Occipital lobe (tissue), 2 donors: Measurements from ENCODE around the gene NKD2. TPM values are rescaled to one million over a fixed set of nuclear protein-coding genes. Genes with fewer than 3 reads are reported as not detected.

Experiments used
- DNase-seq: peaks from one replicate; lab custom pipeline; 2025; lab: John Stamatoyannopoulos, UW
- total RNA-seq: library from RNA; depleted of rRNA; stranded (reverse); fragments of >200 nt; gene quantifications from one replicate; pipeline ENCODE4 v1.2.3, GENCODE V29; 2014

NKD2 gene
- total RNA-seq, 1 donor from 2014 or later: 3.0 TPM

- no peak for DNase-seq
These were observed 22.2 kb downstream of the NKD2 start for GRCh38 chr5:1030801-1031271.

GRCh38 chr5:1031306-1031959 lies 22.8 kb downstream of the NKD2 start:
- DNase-seq: no peak

GRCh38 chr5:1032011-1032410 lies 23.4 kb downstream of the NKD2 start:
- DNase-seq: no peak

DNA sequence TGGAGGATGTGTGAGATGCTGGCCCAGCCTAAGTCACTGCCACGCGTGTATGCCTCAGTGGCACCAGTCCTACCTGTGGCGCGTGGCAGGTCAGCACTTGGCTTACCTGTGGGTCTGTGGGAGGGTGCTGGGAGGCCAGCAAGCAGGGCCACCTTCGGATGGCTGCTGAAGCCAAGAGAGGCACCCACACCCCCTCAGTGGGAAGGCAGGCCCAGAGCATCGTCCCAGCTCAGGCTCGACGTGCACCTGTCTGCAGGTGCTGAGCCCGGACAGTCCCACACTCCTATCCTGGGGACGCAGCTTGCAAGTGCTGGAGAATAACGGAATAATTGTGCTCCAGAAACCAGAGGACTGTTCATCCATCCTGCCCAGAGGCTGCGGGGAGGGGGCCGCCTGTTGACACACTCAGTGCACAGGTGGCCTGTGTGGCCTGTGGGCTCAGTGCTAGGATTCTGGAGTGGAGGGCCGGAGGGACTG lies 24.0 kb downstream of the NKD2 start:
- DNase-seq: no peak

DNA sequence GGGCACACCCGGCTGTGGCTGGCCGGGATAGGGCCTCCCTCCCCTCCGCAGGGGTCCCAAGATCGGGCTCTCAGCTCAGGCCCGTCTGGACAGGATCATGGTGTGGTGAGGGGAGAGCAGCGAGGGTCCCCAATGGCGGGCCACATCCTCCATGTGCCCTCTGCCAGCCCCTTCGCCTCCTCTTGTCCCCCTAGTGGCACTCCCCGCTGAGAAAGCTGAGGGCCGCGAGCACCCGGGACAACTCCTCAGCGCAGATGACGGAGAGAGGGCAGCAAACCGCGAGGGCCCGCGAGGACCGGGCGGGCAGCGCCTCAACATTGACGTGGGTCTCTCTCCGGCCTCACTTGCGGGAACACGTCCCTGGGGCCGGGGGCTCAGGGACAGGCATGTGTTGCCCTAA lies 24.6 kb downstream of the NKD2 start:
- DNase-seq: no peak

GRCh38 chr5:1033606-1034420 lies 25.2 kb downstream of the NKD2 start:
- DNase-seq: no peak

- no peak for DNase-seq
These were observed 25.9 kb downstream of the NKD2 start for GRCh38 chr5:1034421-1034905.

- no peak for DNase-seq
These were observed 26.4 kb downstream of the NKD2 start for GRCh38 chr5:1034986-1035385.

- no peak for DNase-seq
These were observed 27.1 kb downstream of the NKD2 start for GRCh38 chr5:1035421-1036405.

DNA sequence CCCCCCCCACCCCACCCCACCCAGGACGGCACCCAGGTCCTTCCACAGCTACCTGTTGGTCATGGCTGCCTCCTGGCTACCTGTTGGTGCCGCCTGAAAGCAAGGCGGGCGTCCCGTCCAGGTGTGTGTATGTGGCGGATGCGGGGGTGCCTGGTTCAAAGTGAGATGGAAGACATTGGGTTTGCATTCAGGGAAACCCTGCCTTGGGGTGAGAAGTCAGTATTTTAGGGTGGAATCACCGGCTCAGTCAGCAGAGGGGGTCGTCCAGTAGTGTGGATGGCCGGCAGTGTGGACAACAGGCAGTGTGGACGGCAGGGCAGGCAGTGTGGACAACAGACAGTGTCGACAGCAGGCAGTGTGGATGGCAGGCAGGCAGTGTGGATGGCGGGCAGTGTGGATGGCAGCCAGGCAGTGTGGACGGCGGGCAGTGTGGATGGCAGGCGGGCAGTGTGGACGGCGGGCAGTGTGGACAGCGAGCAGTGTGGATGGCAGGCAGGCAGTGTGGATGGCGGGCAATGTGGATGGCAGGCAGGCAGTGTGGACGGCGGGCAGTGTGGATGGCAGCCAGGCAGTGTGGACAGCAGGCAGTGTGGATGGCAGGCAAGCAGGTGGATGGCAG lies 28.0 kb downstream of the NKD2 start:
- no peak for DNase-seq

DNA sequence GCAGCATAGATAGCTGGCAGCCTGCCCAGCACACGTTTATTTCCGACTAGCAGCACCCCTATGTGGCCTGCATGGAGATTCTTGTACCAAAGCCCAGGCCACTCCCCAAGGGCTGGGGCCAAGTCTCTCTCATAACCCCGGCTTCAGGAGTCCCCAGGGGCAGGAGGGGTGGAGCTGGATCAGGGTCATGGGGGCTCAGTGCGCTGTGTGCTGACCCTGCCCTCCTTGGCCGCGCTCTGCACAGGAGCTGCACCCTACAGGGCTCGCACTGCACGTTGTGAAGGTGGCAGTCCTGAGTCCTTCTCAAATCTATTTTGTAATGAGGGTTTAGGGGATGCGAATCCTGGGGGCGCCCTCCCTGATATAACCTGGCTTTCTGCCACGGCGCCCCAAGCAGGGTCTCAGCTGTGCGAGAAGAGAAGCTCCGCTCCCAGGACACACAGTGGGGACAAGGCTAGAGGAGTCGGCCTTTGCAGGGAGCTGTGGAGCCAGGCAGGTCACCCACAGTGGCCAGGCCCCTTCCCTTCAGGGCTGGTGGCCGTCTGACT lies 28.6 kb downstream of the NKD2 start:
- no peak for DNase-seq

DNA sequence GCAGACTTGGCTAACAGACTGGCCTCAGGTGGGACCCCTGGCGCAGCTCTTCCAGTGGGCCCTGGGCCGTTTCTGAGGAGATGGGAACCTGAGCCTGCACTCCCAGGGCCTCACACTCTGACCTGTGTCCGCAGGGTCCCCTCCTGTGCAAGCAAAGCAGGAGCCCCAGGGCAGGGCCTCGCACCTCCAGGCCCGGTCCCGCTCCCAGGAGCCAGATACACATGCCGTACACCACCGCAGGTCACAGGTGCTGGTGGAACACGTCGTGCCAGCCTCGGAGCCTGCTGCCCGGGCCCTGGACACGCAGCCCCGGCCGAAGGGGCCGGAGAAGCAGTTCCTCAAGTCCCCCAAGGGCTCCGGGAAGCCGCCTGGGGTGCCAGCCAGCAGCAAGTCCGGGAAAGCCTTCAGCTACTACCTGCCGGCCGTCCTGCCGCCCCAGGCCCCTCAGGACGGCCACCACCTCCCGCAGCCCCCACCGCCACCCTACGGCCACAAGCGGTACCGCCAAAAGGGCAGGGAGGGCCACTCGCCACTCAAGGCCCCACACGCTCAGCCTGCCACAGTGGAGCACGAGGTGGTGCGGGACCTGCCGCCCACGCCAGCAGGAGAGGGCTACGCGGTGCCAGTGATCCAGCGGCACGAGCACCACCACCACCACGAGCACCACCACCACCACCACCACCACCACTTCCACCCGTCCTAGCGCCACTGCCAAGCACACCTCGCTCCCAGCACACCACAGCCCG lies 29.2 kb downstream of the NKD2 start:
- no peak for DNase-seq

- DNase-seq: no peak
These were observed 30.0 kb downstream of the NKD2 start for GRCh38 chr5:1038417-1039209.

DNA sequence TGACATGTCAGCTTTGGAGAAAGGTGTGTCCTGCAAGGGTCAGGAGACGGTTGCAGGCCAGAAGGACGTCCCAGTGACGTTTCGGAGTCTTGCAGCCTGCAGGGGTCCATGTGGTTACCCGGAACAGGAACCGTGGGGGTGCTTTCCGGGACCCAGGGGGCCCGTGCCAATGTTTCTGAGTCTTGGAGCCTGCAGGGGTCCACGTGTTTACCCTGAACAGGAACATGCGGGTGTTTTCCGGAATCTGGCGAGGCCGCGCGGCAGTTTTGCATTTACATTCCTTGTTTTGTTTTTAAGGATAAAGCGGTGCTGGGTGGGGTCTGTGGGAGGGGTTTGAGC lies 30.6 kb downstream of the NKD2 start:
- DNase-seq: no peak

- no peak for DNase-seq
These were observed 31.2 kb downstream of the NKD2 start for GRCh38 chr5:1039706-1040260.

DNA sequence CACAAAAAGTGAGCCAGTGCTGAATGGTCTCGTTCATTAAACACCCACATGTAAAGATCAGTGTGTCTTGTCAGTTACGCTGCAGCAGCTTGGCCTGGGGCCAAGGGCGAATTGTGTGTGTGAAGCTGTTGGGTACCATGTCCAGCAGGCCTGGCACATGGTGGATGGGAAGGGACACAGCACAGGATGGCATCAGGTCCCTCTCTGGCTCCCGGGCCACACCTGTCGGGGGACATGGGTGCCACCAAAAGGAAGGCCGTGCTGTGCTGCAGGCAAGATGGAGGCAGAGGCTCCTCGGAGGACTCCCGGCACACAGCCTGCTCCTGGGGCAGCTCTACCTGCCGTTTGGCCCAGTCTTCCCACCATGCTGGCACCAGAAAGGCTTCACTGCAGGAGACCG lies 32.0 kb downstream of the NKD2 start:
- DNase-seq: no peak

- no peak for DNase-seq
These were observed 32.9 kb downstream of the NKD2 start for GRCh38 chr5:1041225-1042143.

GRCh38 chr5:1042626-1043025 lies 34.0 kb downstream of the NKD2 start:
- no peak for DNase-seq
